KMS-11 (cell line): Measurements from ENCODE around the gene TSPEAR.

Experiments used
- H2AFZ ChIP-seq: fragments of 200-600 bp; sonication (generic); 2 replicates; pipeline ENCODE4 v1.6.1; 2016; ENCODE audit warnings: antibody characterized with exemption, mixed run types, low read depth
- H3K27ac ChIP-seq: fragments of 200-600 bp; sonication (generic); 2 replicates; pipeline ENCODE4 v1.6.1; 2016; ENCODE audit warnings: mild to moderate bottlenecking, mixed run types
- H3K27me3 ChIP-seq: fragments of 200-600 bp; sonication (generic); 2 replicates; pipeline ENCODE4 v1.6.1; 2017; ENCODE audit warnings: mild to moderate bottlenecking, low read depth, mixed run types, moderate library complexity; ENCODE audit not compliant: insufficient read depth
- H3K36me3 ChIP-seq: fragments of 200-600 bp; sonication (generic); 2 replicates; pipeline ENCODE4 v1.6.1; 2017; ENCODE audit warnings: mild to moderate bottlenecking, mixed run types; ENCODE audit not compliant: insufficient read depth
- H3K4me1 ChIP-seq: fragments of 200-600 bp; sonication (generic); 2 replicates; pipeline ENCODE4 v1.6.1; 2016; ENCODE audit warnings: mild to moderate bottlenecking, low read depth, mixed run types; ENCODE audit not compliant: poor library complexity, severe bottlenecking
- H3K4me2 ChIP-seq: fragments of 200-600 bp; sonication (generic); 2 replicates; pipeline ENCODE4 v1.7.0; 2016; ENCODE audit warnings: mild to moderate bottlenecking, mixed run types
- H3K4me3 ChIP-seq: fragments of 200-600 bp; sonication (generic); IDR thresholded peaks from 2 replicates; pipeline ENCODE4 v1.6.1; 2017; ENCODE audit warnings: low read depth, low read length, mixed read lengths; ENCODE audit not compliant: insufficient read depth
- H3K79me2 ChIP-seq: fragments of 200-600 bp; sonication (generic); 2 replicates; pipeline ENCODE4 v1.6.1; 2016; ENCODE audit warnings: low read depth, mixed run types; ENCODE audit not compliant: insufficient read depth
- H3K9ac ChIP-seq: fragments of 200-600 bp; sonication (generic); 2 replicates; pipeline ENCODE4 v1.6.1; 2016; ENCODE audit warnings: mild to moderate bottlenecking, mixed run types
- H4K20me1 ChIP-seq: fragments of 200-600 bp; sonication (generic); 2 replicates; pipeline ENCODE4 v1.6.1; 2016; ENCODE audit warnings: mild to moderate bottlenecking, mixed run types; ENCODE audit not compliant: insufficient read depth
- TF ChIP-seq, protein P1 (sequence below): fragments of 200-600 bp; sonication (generic); conservative IDR thresholded peaks from 2 replicates; pipeline ENCODE4 v1.6.1; 2017; ENCODE audit warnings: low read depth, mild to moderate bottlenecking, antibody characterized with exemption, low read length, moderate library complexity, mixed read lengths

TSPEAR gene

DNA sequence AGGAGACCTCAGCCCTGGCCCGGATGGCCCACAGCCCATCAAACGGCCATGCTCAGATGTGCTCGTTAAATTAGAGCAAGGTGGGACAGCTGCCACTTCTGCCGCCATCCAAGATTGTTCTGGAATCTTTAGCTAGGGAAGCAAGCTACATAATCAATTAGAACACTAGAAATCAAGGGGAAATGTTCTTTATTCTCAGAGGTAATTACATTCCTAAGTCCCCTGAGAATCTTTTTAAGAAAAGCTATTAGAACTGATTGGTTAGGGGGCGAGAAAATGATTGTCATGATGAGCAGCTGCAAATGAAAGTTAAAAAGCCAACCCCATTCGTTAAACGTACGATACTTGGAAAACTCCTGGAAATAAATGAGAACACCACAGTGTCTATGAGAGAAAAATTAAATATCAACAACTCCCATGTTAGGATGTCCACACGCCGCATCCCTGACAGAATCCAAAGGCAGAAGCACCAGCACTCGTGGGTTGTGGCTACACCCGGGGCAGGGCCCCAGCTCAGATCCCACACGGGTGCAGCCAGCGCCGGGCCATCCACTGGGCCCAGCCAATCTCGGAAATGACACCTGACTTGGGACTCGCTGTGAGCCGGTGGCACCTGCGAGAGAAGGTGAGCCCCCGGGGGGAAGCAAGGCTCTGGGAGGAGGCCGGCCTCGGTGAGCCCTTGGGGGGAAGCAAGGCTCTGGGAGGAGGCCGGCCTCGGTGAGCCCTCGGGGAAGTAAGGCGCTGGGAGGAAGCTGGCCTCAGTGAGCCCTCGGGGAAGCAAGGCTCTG, 209.0 kb downstream of the TSPEAR start:
- Histone ChIP-seq H3K9ac (no peak overlapping the region), H3K4me3 (no peak overlapping the region), H3K36me3 (no peaks in the 10 kb centered on the region), H3K27ac (no peak overlapping the region), H4K20me1 (no peaks in the 10 kb centered on the region), H3K4me1 (no peaks in the 10 kb centered on the region), H3K27me3 (peaks cover 95% of the 10 kb centered on the region), H3K79me2 (no peaks in the 10 kb centered on the region), H3K4me2 (no peak overlapping the region), H2AFZ (no peak overlapping the region)
- TF ChIP-seq, protein P1, sequence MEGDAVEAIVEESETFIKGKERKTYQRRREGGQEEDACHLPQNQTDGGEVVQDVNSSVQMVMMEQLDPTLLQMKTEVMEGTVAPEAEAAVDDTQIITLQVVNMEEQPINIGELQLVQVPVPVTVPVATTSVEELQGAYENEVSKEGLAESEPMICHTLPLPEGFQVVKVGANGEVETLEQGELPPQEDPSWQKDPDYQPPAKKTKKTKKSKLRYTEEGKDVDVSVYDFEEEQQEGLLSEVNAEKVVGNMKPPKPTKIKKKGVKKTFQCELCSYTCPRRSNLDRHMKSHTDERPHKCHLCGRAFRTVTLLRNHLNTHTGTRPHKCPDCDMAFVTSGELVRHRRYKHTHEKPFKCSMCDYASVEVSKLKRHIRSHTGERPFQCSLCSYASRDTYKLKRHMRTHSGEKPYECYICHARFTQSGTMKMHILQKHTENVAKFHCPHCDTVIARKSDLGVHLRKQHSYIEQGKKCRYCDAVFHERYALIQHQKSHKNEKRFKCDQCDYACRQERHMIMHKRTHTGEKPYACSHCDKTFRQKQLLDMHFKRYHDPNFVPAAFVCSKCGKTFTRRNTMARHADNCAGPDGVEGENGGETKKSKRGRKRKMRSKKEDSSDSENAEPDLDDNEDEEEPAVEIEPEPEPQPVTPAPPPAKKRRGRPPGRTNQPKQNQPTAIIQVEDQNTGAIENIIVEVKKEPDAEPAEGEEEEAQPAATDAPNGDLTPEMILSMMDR = no peak

DNA sequence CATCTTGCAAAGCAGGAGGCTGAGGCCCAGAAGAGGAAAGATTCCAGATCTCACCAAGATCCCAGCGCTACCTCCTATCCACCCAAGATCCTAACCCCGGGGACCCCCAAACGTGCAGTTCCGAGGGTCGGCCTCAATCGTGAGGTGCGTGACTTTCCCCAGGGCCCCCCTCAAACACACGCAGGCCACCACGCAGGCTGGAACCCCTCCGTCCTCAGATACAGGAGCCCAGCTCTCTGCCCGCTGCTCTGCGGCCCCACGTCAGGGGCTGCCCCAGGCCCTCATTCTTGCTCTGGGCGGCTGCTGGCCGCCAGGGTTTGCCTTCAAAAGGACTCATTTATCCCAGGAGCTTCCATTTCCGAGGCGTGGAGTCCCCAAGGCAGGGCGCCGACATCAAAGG, 211.3 kb downstream of the TSPEAR start:
- TF ChIP-seq, protein P1 = no peak
- Histone ChIP-seq H4K20me1 (no peaks in the 10 kb centered on the region), H3K79me2 (no peaks in the 10 kb centered on the region), H3K4me3 (no peak overlapping the region), H3K27me3 (peaks cover 97% of the 10 kb centered on the region), H3K9ac (no peak overlapping the region), H3K4me1 (no peaks in the 10 kb centered on the region), H3K4me2 (no peak overlapping the region), H3K36me3 (no peaks in the 10 kb centered on the region), H2AFZ (no peak overlapping the region), H3K27ac (no peak overlapping the region)

DNA sequence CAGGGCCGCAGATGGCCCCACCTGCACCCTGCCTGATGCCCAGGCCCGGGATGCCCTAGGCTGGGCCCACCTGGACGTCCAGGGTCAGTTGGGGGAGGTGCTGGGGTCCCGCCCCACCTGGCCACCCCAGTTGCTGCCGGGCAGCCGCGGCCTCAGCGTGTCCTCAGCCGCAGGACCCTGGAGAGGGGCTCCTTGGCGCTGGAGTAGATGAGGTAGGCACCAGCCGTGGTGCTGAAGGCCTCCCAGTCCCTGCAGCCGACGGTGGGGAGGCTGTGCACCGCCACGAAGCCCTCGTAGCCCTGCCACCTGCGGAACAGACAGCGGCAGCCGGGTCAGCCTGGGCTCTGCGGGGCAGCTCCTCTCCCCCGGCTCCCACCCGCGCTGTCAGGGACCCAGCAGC, 211.7 kb downstream of the TSPEAR start:
- Histone ChIP-seq H3K79me2 (no peaks in the 10 kb centered on the region), H3K4me2 (no peak overlapping the region), H3K27ac (no peak overlapping the region), H3K4me1 (no peaks in the 10 kb centered on the region), H3K36me3 (no peaks in the 10 kb centered on the region), H4K20me1 (no peaks in the 10 kb centered on the region), H2AFZ (no peak overlapping the region), H3K27me3 (peaks cover 97% of the 10 kb centered on the region), H3K4me3 (no peak overlapping the region), H3K9ac (no peak overlapping the region)
- TF ChIP-seq, protein P1 = no peak

DNA sequence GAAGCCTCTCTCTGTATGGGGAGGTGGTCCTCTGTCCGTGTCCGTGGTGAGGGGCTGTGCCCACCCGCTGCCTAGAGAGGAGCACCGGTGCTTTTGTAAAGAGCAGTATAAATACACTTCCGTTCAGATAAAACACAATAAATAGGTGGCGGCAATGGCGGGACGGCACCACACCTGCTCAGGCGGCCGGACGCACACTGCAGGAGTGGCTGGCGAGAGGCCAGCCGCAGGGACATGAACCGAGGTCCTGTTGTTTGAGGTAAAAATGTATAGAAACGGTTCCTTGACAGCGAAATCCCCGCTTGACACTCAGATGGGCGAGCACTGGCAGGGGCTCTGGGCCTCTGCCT, 212.2 kb downstream of the TSPEAR start:
- H4K20me1 ChIP-seq = no peaks in the 10 kb centered on the region
- H3K4me2 ChIP-seq = no peak overlapping the region

More for the DNA sequence above, 212.2 kb downstream of the TSPEAR start:
- Histone ChIP-seq H3K9ac (no peak overlapping the region), H3K36me3 (no peaks in the 10 kb centered on the region), H3K27me3 (peaks cover 99% of the 10 kb centered on the region), H2AFZ (no peak overlapping the region), H3K4me3 (no peak overlapping the region), H3K4me1 (no peaks in the 10 kb centered on the region), H3K79me2 (no peaks in the 10 kb centered on the region), H3K27ac (no peak overlapping the region)
- TF ChIP-seq, protein P1 = no peak
